HepG2 (cell line): Measurements from ENCODE around the gene DEFB121. TPM values are rescaled to one million over a fixed set of nuclear protein-coding genes. Genes with fewer than 3 reads are reported as not detected.
A peak's percentile ranks its signal among the peaks of the same experiment; 100 is the strongest.

Experiments used
- CHD4 ChIP-seq: fragments of 200-600 bp; sonication (generic); IDR thresholded peaks from 2 replicates; pipeline ENCODE4 v1.7.0; 2017; ENCODE audit warnings: mild to moderate bottlenecking, low read length, borderline replicate concordance
- EZH2 ChIP-seq: conservative IDR thresholded peaks from 2 replicates; pipeline ENCODE4 v1.6.1; 2012; ENCODE audit warnings: mild to moderate bottlenecking, low read depth, low read length, moderate library complexity
- FOSL2 ChIP-seq: sonication (generic); formaldehyde crosslinking; IDR thresholded peaks from 2 replicates; pipeline ENCODE4 v1.4.0; 2020; ENCODE audit warnings: missing genetic modification reagents
- HDAC1 ChIP-seq: sonication (generic); formaldehyde crosslinking; IDR thresholded peaks from 2 replicates; pipeline ENCODE4 v1.5.1; 2020; ENCODE audit warnings: mild to moderate bottlenecking, missing genetic modification reagents
- HDAC2 ChIP-seq: sonication (generic); formaldehyde crosslinking; IDR thresholded peaks from 2 replicates; pipeline ENCODE4 v1.4.0; 2020; ENCODE audit warnings: missing genetic modification reagents
- IKZF1 ChIP-seq: fragments of 450-650 bp; IDR thresholded peaks from 2 replicates; pipeline ENCODE4 v1.7.1; 2016
- MAFG ChIP-seq: sonication (generic); formaldehyde crosslinking; IDR thresholded peaks from 2 replicates; pipeline ENCODE4 v1.5.1; 2020; ENCODE audit warnings: mild to moderate bottlenecking, missing genetic modification reagents
- MTF1 ChIP-seq: sonication (generic); formaldehyde crosslinking; IDR thresholded peaks from 2 replicates; pipeline ENCODE4 v1.5.0; 2020; ENCODE audit warnings: missing genetic modification reagents
- RBM39 ChIP-seq: fragments of 200-400 bp; formaldehyde crosslinking; IDR thresholded peaks from one replicate; pipeline ENCODE4 v1.6.1; 2018; ENCODE audit warnings: antibody characterized with exemption, mild to moderate bottlenecking, low read depth, low read length; ENCODE audit not compliant: poor library complexity, severe bottlenecking
- SAP130 ChIP-seq: IDR thresholded peaks from 2 replicates; pipeline ENCODE4 v1.6.1; 2016; ENCODE audit warnings: low read depth
- SIX1 ChIP-seq: sonication (generic); formaldehyde crosslinking; IDR thresholded peaks from 2 replicates; pipeline ENCODE4 v1.4.0; 2020; ENCODE audit warnings: missing genetic modification reagents, borderline replicate concordance
- TCF7 ChIP-seq: sonication (generic); IDR thresholded peaks from 2 replicates; pipeline ENCODE4 v1.6.1; 2016; ENCODE audit warnings: antibody characterized with exemption, low read depth
- U2AF2 ChIP-seq: fragments of 200-400 bp; formaldehyde crosslinking; IDR thresholded peaks from 2 replicates; pipeline ENCODE4 v1.6.1; 2017; ENCODE audit warnings: low read depth, mild to moderate bottlenecking, low read length
- ZNF136 ChIP-seq: sonication (generic); formaldehyde crosslinking; IDR thresholded peaks from 2 replicates; pipeline ENCODE4 v1.8.1; 2022; ENCODE audit warnings: low read depth, mild to moderate bottlenecking, moderate library complexity, missing genetic modification reagents
- ZNF253 ChIP-seq: sonication (generic); formaldehyde crosslinking; IDR thresholded peaks from 2 replicates; pipeline ENCODE4 v1.8.0; 2022; ENCODE audit warnings: mild to moderate bottlenecking, missing genetic modification reagents, borderline replicate concordance
- ZNF343 ChIP-seq: sonication (generic); formaldehyde crosslinking; IDR thresholded peaks from 2 replicates; pipeline ENCODE4 v1.4.0; 2020; ENCODE audit warnings: mild to moderate bottlenecking, missing genetic modification reagents
- ZNF468 ChIP-seq: sonication (generic); formaldehyde crosslinking; IDR thresholded peaks from 2 replicates; pipeline ENCODE4 v1.8.0; 2022; ENCODE audit warnings: mild to moderate bottlenecking, moderate library complexity, missing genetic modification reagents
- ZNF557 ChIP-seq: sonication (generic); formaldehyde crosslinking; IDR thresholded peaks from 2 replicates; pipeline ENCODE4 v1.4.0; 2020; ENCODE audit warnings: missing genetic modification reagents
- ZNF670 ChIP-seq: sonication (generic); formaldehyde crosslinking; IDR thresholded peaks from 2 replicates; pipeline ENCODE4 v1.8.0; 2022; ENCODE audit warnings: mild to moderate bottlenecking, missing genetic modification reagents, borderline replicate concordance
- polyA plus RNA-seq, 8 experiments: library from polyadenylated mRNA; depleted of rRNA in 3 of 8; stranded (reverse) in 7 of 8; unstranded in 1 of 8; fragments of >200 nt; fragmentation: Illumina TruSeq in 4 of 8; extraction: Trizol in 4 of 8; gene quantifications; 2 replicates each; pipeline versions ENCODE4 v1.2.1 to v1.2.3, GENCODE V29; 2011 to 2016; ENCODE audit warnings: low read depth in 4 of 8, missing spikeins in 1 of 8, mixed read lengths in 1 of 8; ENCODE audit not compliant: insufficient read depth in 1 of 8
- total RNA-seq, 5 experiments: library from RNA; depleted of rRNA; stranded (reverse); fragments of >200 nt; fragmentation: Illumina TruSeq; extraction: Trizol; gene quantifications; 2 replicates each; pipeline ENCODE4 v1.2.3, GENCODE V29; 2016; ENCODE audit warnings: low read depth in 1 of 5
- TF ChIP-seq, protein P1 (sequence below): sonication (generic); formaldehyde crosslinking; IDR thresholded peaks from 2 replicates; pipeline ENCODE4 v1.4.0; 2020; ENCODE audit warnings: mild to moderate bottlenecking, missing genetic modification reagents
- TF ChIP-seq, protein P2 (sequence below): sonication (generic); formaldehyde crosslinking; IDR thresholded peaks from 2 replicates; pipeline ENCODE4 v1.4.0; 2020; ENCODE audit warnings: missing genetic modification reagents
- TF ChIP-seq, protein P3 (sequence below): sonication (generic); formaldehyde crosslinking; IDR thresholded peaks from 2 replicates; pipeline ENCODE4 v1.4.0; 2020; ENCODE audit warnings: mild to moderate bottlenecking, missing genetic modification reagents, borderline replicate concordance
- TF ChIP-seq, protein P4 (sequence below): sonication (generic); formaldehyde crosslinking; IDR thresholded peaks from 2 replicates; pipeline ENCODE4 v1.5.0; 2020; ENCODE audit warnings: missing genetic modification reagents

The DEFB121 gene
- total and polyA plus RNA-seq, 2 of the 13 experiments (the other 11 are each of a cell fraction or from before 2014, with no cell fraction given) = not detected

DNA sequence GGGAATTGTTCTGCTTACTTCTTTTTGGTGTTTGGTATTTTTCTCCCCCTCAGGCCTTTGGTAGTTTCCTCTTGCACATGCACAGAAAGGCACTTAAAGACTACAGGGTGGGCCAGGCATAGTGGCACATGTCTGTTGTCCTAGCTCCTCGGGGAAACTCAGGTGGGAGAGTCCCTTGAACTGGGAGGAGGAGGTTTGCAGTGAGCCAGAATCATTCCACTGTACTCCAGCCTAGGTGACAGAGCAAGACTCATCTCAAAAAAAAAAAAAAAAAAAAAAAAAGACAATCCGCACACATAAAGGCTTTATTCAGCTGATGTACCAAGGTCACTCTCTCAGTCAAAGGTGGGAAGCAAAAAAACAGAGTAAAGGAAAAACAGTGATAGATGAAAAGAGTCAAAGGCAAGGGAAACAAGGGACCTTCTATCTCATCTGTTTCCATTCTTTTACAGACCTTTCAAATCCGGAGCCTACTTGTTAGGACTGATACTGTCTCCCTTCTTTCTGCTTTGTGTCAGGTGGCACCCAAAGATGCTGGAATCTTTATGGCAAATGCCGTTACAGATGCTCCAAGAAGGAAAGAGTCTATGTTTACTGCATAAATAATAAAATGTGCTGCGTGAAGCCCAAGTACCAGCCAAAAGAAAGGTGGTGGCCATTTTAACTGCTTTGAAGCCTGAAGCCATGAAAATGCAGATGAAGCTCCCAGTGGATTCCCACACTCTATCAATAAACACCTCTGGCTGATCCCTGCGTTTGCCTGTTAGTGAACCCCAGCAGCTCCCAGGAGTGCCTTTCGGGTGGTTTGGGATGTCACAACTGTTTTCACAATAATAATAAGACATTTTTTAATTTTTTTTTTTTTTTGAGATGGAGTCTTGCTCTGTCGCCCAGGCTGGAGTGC, 43.7 kb upstream of the DEFB121 start (continued):
- TF ChIP-seq, protein P1, sequence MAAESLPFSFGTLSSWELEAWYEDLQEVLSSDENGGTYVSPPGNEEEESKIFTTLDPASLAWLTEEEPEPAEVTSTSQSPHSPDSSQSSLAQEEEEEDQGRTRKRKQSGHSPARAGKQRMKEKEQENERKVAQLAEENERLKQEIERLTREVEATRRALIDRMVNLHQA (CRISPR knock-in tag) = no peak
- TF ChIP-seq SAP130 (0 out of 2 replicates have a peak, but pooled peaks have one; percentile 37), IKZF1 (no peak), SIX1 (no peak), MTF1 (CRISPR knock-in tag) (no peak), RBM39 (no peak), HDAC1 (no peak), ZNF468 (0 out of 2 replicates have a peak, but pooled peaks have one; percentile 38), TCF7 (peak; percentile 53), ZNF557 (CRISPR knock-in tag) (no peak), EZH2 (no peak), ZNF670 (CRISPR knock-in tag) (no peak), ZNF253 (no peak), U2AF2 (no peak), MAFG (CRISPR knock-in tag) (no peak), FOSL2 (CRISPR knock-in tag) (no peak), ZNF343 (CRISPR knock-in tag) (no peak), CHD4 (no peak), ZNF136 (CRISPR knock-in tag) (no peak), HDAC2 (CRISPR knock-in tag) (peak; percentile 46; the same call in 1 of the 2 replicates)
- TF ChIP-seq, protein P2, sequence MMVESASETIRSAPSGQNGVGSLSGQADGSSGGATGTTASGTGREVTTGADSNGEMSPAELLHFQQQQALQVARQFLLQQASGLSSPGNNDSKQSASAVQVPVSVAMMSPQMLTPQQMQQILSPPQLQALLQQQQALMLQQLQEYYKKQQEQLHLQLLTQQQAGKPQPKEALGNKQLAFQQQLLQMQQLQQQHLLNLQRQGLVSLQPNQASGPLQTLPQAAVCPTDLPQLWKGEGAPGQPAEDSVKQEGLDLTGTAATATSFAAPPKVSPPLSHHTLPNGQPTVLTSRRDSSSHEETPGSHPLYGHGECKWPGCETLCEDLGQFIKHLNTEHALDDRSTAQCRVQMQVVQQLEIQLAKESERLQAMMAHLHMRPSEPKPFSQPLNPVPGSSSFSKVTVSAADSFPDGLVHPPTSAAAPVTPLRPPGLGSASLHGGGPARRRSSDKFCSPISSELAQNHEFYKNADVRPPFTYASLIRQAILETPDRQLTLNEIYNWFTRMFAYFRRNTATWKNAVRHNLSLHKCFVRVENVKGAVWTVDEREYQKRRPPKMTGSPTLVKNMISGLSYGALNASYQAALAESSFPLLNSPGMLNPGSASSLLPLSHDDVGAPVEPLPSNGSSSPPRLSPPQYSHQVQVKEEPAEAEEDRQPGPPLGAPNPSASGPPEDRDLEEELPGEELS (CRISPR knock-in tag) = no peak
- TF ChIP-seq, protein P3, sequence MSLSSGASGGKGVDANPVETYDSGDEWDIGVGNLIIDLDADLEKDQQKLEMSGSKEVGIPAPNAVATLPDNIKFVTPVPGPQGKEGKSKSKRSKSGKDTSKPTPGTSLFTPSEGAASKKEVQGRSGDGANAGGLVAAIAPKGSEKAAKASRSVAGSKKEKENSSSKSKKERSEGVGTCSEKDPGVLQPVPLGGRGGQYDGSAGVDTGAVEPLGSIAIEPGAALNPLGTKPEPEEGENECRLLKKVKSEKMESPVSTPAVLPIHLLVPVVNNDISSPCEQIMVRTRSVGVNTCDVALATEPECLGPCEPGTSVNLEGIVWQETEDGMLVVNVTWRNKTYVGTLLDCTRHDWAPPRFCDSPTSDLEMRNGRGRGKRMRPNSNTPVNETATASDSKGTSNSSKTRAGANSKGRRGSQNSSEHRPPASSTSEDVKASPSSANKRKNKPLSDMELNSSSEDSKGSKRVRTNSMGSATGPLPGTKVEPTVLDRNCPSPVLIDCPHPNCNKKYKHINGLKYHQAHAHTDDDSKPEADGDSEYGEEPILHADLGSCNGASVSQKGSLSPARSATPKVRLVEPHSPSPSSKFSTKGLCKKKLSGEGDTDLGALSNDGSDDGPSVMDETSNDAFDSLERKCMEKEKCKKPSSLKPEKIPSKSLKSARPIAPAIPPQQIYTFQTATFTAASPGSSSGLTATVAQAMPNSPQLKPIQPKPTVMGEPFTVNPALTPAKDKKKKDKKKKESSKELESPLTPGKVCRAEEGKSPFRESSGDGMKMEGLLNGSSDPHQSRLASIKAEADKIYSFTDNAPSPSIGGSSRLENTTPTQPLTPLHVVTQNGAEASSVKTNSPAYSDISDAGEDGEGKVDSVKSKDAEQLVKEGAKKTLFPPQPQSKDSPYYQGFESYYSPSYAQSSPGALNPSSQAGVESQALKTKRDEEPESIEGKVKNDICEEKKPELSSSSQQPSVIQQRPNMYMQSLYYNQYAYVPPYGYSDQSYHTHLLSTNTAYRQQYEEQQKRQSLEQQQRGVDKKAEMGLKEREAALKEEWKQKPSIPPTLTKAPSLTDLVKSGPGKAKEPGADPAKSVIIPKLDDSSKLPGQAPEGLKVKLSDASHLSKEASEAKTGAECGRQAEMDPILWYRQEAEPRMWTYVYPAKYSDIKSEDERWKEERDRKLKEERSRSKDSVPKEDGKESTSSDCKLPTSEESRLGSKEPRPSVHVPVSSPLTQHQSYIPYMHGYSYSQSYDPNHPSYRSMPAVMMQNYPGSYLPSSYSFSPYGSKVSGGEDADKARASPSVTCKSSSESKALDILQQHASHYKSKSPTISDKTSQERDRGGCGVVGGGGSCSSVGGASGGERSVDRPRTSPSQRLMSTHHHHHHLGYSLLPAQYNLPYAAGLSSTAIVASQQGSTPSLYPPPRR (CRISPR knock-in tag) = no peak
- TF ChIP-seq, protein P4, sequence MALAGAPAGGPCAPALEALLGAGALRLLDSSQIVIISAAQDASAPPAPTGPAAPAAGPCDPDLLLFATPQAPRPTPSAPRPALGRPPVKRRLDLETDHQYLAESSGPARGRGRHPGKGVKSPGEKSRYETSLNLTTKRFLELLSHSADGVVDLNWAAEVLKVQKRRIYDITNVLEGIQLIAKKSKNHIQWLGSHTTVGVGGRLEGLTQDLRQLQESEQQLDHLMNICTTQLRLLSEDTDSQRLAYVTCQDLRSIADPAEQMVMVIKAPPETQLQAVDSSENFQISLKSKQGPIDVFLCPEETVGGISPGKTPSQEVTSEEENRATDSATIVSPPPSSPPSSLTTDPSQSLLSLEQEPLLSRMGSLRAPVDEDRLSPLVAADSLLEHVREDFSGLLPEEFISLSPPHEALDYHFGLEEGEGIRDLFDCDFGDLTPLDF (CRISPR knock-in tag) = no peak
